HG03280 (cell line): ENCODE data around the gene ACTR1A.
"Not testable (repeated sequence)": the region's sequence is repeated elsewhere in the genome, so short reads cannot be mapped to it uniquely, and the experiment has no call there.

Experiments
- ATAC-seq: cut with Tn5 transposase; IDR thresholded peaks from one replicate; pipeline ENCODE4 v1.9.1; 2021; ENCODE audit warnings: mild to moderate bottlenecking, moderate library complexity; ENCODE audit not compliant: unreplicated experiment

The ACTR1A gene

GRCh38 chr10:102517553-102517952 is 15.0 kb upstream of the ACTR1A start:
- ATAC-seq, result no peak

- no peak for ATAC-seq
These were observed 13.2 kb upstream of the ACTR1A start for GRCh38 chr10:102515724-102516123.

- ATAC-seq, result no peak
These were observed 12.2 kb upstream of the ACTR1A start for GRCh38 chr10:102514487-102515311.

- ATAC-seq, result peak; percentile 64
These were observed 9.2 kb upstream of the ACTR1A start for GRCh38 chr10:102511583-102512274.

GRCh38 chr10:102509387-102509786 is 6.9 kb upstream of the ACTR1A start:
- ATAC-seq, result no peak

- ATAC-seq, result no peak
These were observed 6.0 kb upstream of the ACTR1A start for GRCh38 chr10:102508506-102508905.

- no peak for ATAC-seq
These were observed 5.0 kb upstream of the ACTR1A start for GRCh38 chr10:102507521-102507920.

GRCh38 chr10:102505462-102506115 is 3.1 kb upstream of the ACTR1A start:
- no peak for ATAC-seq

- ATAC-seq, result no peak
These were observed 2.4 kb upstream of the ACTR1A start for GRCh38 chr10:102504976-102505300.

- ATAC-seq, result no peak
These were observed 1.9 kb upstream of the ACTR1A start for GRCh38 chr10:102504179-102504975.

- peak; percentile 62 for ATAC-seq
These were observed 1.0 kb upstream of the ACTR1A start, which contains the start of gene SUFU for GRCh38 chr10:102503264-102504178. TSS of gene SUFU (plus strand) at chr10:102503972. CDS start at chr10:102504153, 181 bp downstream.

- ATAC-seq, result peak; percentile 75
These were observed 529 bp downstream of the ACTR1A start for GRCh38 chr10:102502029-102502336.

- no peak for ATAC-seq
These were observed 1.1 kb downstream of the ACTR1A start for GRCh38 chr10:102501201-102502028.

GRCh38 chr10:102500686-102501085 is 1.8 kb downstream of the ACTR1A start:
- ATAC-seq, result not testable (repeated sequence)

GRCh38 chr10:102499356-102499755 is 3.2 kb downstream of the ACTR1A start:
- no peak for ATAC-seq

GRCh38 chr10:102497545-102497944 is 5.0 kb downstream of the ACTR1A start:
- no peak for ATAC-seq

GRCh38 chr10:102493771-102494170 is 8.7 kb downstream of the ACTR1A start:
- no peak for ATAC-seq

- ATAC-seq, result no peak
These were observed 9.5 kb downstream of the ACTR1A start for GRCh38 chr10:102492983-102493382.

- no peak for ATAC-seq
These were observed 10.1 kb downstream of the ACTR1A start for GRCh38 chr10:102492344-102492939.
